HG02943 (cell line): ENCODE data around the gene ARID1B.

ENCODE experiments used
- ATAC-seq: cut with Tn5 transposase; IDR thresholded peaks from one replicate; pipeline ENCODE4 v1.9.1; 2021; ENCODE audit warnings: mild to moderate bottlenecking, low read depth, moderate library complexity; ENCODE audit not compliant: unreplicated experiment

ARID1B gene

GRCh38 chr6:156953127-156953478 lies 175.9 kb downstream of the ARID1B start:
- no peak for ATAC-seq

- no peak for ATAC-seq
These were observed 176.4 kb downstream of the ARID1B start for GRCh38 chr6:156953479-156954146.

- ATAC-seq: no peak
These were observed 177.0 kb downstream of the ARID1B start for GRCh38 chr6:156954191-156954590.

GRCh38 chr6:156954816-156955215 lies 177.6 kb downstream of the ARID1B start:
- ATAC-seq: no peak

DNA sequence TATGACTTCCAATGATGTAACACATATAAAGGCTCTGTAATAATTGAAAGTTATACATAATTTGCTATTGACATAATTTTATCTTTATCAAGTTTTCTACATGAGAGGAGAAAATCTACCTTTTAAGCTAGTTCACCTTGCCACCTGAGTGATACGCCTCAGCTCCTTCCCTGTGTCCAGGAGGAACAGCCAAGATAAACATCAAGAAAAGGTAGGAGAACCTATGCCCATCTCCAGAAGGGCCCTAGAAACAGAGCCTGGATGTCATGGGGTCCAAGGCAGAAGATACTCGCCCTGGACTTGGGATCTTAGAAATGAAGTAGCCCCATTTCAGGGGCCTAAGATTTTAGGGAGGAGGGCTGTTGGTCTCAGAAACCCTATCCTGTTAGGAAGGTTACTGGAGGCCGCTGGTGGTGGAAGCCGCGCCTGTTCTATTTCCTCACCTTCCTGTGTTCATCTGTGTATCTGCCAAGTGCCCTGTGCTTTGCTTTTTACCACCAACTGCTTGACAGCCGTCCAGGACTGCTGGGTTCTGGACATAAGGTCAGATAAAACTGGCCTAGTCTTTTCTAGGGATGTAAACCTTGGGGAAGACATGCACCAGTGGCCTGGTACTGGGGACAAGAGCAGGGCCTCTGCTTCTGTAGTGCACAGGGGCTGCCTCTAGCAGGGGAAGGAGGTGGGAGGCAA lies 178.5 kb downstream of the ARID1B start:
- ATAC-seq: no peak

GRCh38 chr6:156956286-156956685 lies 179.1 kb downstream of the ARID1B start:
- ATAC-seq: no peak

DNA sequence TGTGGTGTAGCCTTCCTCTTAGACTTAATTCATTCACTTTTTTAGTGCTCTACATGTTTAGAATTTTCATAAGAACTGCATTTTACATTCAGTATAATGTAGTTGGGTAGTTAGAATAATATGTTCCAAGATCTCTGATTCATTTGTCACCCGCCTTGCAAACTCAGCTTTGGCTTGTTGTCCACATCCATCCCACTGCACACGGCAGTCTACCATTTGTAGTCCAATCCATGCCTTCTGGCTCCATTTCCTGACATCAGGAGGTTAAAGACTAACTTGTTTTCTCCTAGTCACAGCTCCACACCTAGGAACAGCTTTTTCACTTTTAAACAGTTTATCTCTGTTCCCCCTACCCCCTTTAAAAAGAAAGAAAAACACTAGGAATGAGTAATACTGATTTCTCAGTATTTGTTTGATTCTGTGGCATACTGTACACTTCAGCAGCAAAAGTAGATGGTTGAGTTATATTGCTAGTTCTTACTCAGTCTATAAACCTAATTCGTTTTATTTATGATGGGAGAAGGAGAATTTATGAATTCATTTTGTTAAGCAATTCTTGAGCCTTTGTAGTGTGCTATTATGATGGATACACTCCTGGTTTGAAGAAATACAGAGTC lies 180.9 kb downstream of the ARID1B start:
- ATAC-seq: no peak

GRCh38 chr6:156960525-156960924 lies 183.3 kb downstream of the ARID1B start:
- ATAC-seq: no peak

DNA sequence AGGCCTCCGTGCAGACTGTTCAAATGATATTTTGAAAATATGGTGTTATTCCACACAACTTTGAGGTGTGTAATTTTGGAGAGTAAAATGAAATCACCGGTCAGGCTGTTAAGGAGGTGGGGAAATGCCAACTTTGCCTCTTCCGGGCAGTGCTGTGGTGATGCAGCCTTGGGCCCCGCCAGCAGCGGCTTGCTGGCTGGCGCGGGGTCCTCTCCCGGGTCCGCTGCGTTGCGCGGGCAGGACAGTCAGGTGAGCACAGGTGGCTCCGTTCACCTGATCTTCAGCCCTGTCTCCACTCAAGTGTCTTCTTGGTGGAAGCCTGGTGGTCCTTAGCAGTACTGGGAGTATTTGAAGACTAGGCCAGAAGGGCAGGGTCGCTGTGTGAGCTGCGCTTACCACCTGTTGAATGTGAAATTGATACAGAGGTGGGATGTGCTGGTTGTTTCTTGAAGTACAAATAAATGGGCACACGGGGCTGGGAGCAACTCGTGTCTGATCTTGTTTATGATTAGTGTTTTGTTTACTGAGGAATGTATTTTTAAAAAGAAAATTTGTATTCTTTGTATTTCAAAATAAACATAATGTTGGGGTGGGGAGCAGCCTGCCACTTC lies 184.2 kb downstream of the ARID1B start:
- ATAC-seq: no peak

DNA sequence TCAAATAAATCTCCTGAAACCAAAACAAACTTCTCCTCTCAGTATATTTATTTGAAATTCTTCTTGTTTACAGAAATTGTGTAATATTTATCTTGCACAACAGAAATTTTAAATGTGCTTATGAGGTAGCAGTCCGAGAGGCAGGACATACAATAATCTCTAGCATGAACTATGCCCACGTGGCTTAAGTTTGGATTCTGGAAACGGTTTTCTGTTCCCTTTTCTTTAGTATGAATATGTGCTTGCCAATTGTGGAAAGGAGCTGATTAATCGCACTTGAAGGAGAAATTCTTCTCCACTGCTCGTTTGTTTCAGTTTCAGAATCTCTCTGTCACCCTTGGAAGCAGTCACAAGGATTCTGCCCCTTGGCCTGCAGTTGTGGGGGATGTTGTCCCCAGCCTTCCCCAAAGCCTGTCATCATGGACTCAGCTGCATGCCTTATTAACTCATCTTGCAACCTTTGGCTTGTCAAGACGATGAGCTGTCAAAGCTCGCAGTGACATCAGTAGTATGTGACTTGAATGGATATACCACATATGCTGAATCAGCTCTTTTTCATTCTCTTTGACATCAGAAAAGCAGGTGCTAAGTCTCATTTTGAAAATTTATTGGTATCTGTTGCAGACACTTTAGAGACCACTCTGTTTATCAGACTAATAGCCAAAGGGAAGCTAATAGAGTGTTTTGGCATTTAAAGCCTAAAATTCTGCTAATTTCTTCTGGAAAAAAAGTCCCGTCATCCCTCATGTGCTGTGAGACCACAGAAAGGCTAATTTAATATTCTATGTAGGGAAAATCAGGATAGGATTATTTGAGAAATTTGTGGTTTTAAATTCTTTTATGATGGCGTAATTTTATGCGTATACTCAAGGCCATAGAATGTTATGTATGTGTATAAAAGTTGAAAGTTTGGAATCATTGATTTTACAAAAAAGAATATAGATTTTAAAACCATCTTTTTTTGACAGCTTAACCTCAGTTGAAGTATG lies 186.8 kb downstream of the ARID1B start:
- no peak for ATAC-seq

DNA sequence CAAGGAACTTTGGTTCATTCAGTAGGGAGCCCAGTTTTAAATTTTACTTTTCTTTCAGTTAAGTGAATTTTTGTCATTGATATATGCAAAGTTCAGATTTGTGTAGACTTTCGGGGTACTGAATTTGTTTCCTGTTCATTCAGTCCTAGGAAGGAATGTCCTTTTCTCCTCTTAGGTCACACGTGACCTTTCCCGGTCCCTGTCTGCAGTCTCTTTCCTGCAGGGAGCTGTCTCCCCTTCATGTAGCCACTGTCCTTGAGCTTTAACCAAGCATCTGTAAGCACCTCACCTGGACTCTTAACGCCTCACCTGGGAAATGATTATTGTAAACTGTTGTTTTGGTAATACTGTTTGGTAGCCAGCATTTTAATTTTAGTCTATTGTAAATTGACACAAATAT lies 190.7 kb downstream of the ARID1B start:
- no peak for ATAC-seq

- ATAC-seq: no peak
These were observed 192.1 kb downstream of the ARID1B start for GRCh38 chr6:156969233-156969632.

DNA sequence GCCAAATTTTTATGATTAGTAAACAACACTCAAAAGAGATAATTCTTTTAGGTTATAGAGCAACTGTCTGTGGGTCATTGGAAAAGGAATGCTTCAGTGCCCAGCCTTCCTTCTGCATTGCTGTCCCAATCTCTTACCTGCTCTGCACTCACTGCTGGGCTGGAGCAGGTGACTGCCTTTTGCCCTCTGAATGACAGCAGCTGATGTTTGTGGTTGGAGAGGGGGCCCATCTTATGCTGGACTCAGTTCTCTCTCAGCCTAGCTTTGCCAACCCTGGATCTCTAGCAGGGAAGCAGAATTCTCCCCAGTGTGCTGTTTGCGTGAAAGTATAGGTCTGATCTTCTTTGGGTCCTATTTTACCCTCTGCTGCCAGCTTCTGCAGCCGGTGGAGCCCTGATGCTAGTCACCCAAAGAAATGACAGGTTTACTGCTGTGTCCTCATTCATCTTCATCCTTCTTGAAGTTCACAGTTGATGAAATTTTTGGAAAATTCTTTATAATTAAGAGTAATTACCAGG lies 193.5 kb downstream of the ARID1B start:
- ATAC-seq: no peak

GRCh38 chr6:156971153-156971885 lies 194.1 kb downstream of the ARID1B start:
- no peak for ATAC-seq

- no peak for ATAC-seq
These were observed 195.0 kb downstream of the ARID1B start for GRCh38 chr6:156972145-156972544.

- no peak for ATAC-seq
These were observed 197.7 kb downstream of the ARID1B start for GRCh38 chr6:156974830-156975261.

DNA sequence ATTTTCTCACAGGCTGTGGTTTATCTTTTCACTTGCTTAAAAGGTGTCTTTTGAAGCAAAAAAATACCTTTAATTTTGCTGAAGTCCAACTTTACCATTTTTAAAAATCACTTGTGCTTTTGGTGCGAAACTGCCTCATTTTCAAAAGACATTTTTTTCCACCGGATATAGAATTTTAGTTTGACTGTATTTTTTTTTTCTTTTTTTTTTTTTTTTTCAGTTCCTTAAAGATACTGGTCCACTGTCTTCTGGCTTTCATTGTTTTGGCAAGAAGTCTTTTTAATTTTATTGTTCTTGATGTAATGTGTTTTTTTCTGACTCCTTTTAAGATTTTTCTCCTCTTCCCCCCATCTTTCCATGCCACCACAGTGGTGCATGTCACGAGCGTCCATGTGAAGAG lies 198.2 kb downstream of the ARID1B start:
- ATAC-seq: no peak

DNA sequence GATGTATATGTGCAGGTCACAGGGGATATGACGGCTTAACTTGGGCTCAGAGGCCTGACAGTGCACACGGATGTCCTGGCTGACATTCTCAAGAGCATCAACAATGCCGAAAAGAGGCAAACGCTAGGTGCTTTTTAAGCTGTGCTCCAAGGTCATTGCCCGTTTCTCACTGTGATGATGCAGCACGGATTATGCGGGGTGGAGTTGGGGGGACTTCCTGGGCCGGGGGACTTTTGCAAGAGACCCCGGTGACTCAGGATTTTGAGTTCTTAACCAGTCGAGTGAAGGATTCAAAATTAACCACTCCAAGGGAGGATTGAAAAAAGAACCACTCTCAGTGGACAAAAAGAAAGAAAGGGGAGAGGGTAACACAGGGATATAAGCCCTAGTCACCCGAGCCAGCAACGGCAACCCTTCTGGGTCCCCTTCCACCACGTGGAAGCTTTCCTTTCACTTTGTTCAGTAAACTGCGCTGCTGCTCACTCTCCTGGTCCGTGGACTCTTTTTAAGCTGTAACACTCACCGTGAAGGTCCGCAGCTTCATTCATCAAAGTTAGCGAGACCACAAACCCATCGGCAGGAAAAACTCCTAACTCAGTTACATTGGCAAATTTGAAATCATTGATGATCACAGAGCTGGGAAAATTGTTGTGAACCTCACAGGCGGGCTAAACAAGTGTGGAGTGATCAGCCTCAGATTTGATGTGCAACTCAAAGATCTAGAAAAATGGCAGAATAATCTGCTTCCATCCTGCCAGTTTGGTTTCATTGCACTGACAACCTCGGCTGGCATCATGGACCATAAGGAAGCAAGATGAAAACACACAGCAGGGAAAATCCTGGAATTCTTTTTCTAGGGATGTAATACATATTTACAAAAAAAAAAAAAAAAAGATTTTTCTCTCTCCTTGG lies 199.3 kb downstream of the ARID1B start:
- ATAC-seq: no peak
